A673 (cell line): ENCODE data around the gene DERL2. TPM values are rescaled to one million over a fixed set of nuclear protein-coding genes. Genes with fewer than 3 reads are reported as not detected.
"Not testable (repeated sequence)": the region's sequence is repeated elsewhere in the genome, so short reads cannot be mapped to it uniquely, and the experiment has no call there.

Source experiments
- BruUV-seq: library from RNA; stranded (reverse); fragments of 400-500 nt; replicated peaks from 2 replicates; lab custom pipeline; 2021; lab: Mats Ljungman, UMichigan
- CTCF ChIA-PET: fragments of 300-600 bp; sonication (Branson Sonifier 250); formaldehyde crosslinking; loops from one replicate; lab custom pipeline; 2022; ENCODE audit warnings: antibody characterized with exemption; lab: Charles Lee
- POLR2A ChIA-PET: fragments of 300-600 bp; sonication (Branson Sonifier 250); formaldehyde crosslinking; loops from one replicate; lab custom pipeline; 2022; ENCODE audit warnings: antibody characterized with exemption; ENCODE audit not compliant: low non-redundant PET; lab: Charles Lee
- DNase-seq: peaks from one replicate; pipeline ENCODE4 v3.0.0-alpha.2; 2015; ENCODE audit warnings: low spot score
- H3K27ac ChIP-seq: fragments of 200-600 bp; sonication (generic); 2 replicates; pipeline ENCODE4 v1.5.1; 2016; ENCODE audit warnings: mixed run types, low read depth, mild to moderate bottlenecking, mixed read lengths, antibody characterized with exemption, low read length; ENCODE audit not compliant: poor library complexity, severe bottlenecking
- H3K27me3 ChIP-seq: fragments of 200-600 bp; sonication (generic); replicated peaks from 2 replicates; pipeline ENCODE4 v1.6.1; 2017; ENCODE audit warnings: mixed run types, low read depth, mild to moderate bottlenecking, mixed read lengths, antibody characterized with exemption, low read length; ENCODE audit not compliant: insufficient read depth, poor library complexity
- H3K36me3 ChIP-seq: fragments of 200-600 bp; sonication (generic); 2 replicates; pipeline ENCODE4 v1.6.1; 2016; ENCODE audit warnings: mixed run types, mild to moderate bottlenecking, mixed read lengths, antibody characterized with exemption, low read length; ENCODE audit not compliant: insufficient read depth, poor library complexity, severe bottlenecking
- H3K4me1 ChIP-seq: fragments of 200-600 bp; sonication (generic); 2 replicates; pipeline ENCODE4 v1.6.1; 2017; ENCODE audit warnings: mixed run types, mild to moderate bottlenecking, mixed read lengths, antibody characterized with exemption, low read length; ENCODE audit not compliant: insufficient read depth, poor library complexity, severe bottlenecking
- H3K4me3 ChIP-seq: fragments of 200-600 bp; sonication (generic); 2 replicates; pipeline ENCODE4 v1.5.1; 2016; ENCODE audit warnings: low read depth, mixed run types, mild to moderate bottlenecking, mixed read lengths, low read length; ENCODE audit not compliant: poor library complexity, severe bottlenecking
- H3K9me3 ChIP-seq: fragments of 200-600 bp; sonication (generic); 2 replicates; pipeline ENCODE4 v1.6.1; 2016; ENCODE audit warnings: mixed run types, low read depth, mild to moderate bottlenecking, mixed read lengths, antibody characterized with exemption, low read length; ENCODE audit not compliant: poor library complexity, severe bottlenecking
- CTCF ChIP-seq: fragments of 300-800, 200-600 bp; sonication (generic); conservative IDR thresholded peaks from 2 replicates; pipeline ENCODE4 v1.5.1; 2017; ENCODE audit warnings: low read depth, mild to moderate bottlenecking, antibody characterized with exemption, low read length, moderate library complexity, mixed read lengths
- EZH2 ChIP-seq: fragments of 200-600 bp; sonication (generic); IDR thresholded peaks from 2 replicates; pipeline ENCODE4 v1.6.1; 2017; ENCODE audit warnings: borderline replicate concordance, low read depth, mild to moderate bottlenecking, mixed read lengths, antibody characterized with exemption, low read length; ENCODE audit not compliant: poor library complexity, severe bottlenecking
- intact Hi-C: fragments of 100-400 bp; cut with micrococcal nuclease; formaldehyde crosslinking; loops from one replicate; pipeline ENCODE4 v1.10.0; 2022; ENCODE audit not compliant: unreplicated experiment
- total RNA-seq: library from RNA; stranded (reverse); gene quantifications from 2 replicates; pipeline ENCODE4 v1.2.3, GENCODE V29; 2021

The DERL2 gene
- total RNA-seq, 1 experiment from 2014 or later, result 97.0 TPM

- Histone ChIP-seq H3K9me3 (no peaks in the 10 kb centered on the region), H3K27ac (no peak overlapping the region), H3K4me3 (no peak overlapping the region), H3K27me3 (no peaks in the 10 kb centered on the region), H3K4me1 (peaks cover 10% of the 10 kb centered on the region), H3K36me3 (peaks cover 97% of the 10 kb centered on the region)
- POLR2A ChIA-PET, result no interaction called here
- TF ChIP-seq EZH2 (no peak), CTCF (no peak)
- CTCF ChIA-PET, result interaction anchor here (0.5 kb wide), 1 partner anchor 31 kb away, joined by 4 read pairs; no protein-coding TSS in a partner anchor
- no peak for DNase-seq
- no TSS peak for BruUV-seq
- intact Hi-C loops, result loop anchor here (10.0 kb wide), 1 partner anchor 177 kb away; no protein-coding TSS in a partner anchor
These were observed 53.9 kb downstream of the DERL2 start for GRCh38 chr17:5431949-5432556.

DNA sequence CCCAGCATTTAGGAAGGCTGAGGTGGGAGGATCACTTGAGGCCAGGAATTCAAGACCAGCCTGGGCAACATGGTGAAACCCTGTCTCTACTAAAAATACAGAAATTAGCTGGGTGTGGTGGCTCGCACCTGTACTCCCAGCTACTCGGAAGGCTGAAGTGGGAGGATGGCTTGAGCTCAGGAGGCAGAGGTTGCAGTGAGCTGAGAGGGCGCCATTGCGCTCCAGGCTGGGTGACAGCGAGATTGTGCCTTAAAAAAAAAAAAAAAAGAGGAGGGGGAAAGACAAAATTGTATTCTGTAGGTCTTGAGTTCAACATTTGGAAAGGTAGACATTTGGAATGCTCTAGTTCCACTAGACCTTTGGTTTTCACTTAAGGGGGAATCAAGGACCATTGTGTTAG is 54.7 kb downstream of the DERL2 start:
- DNase-seq, result not testable (repeated sequence)
- CTCF ChIA-PET, result interaction anchor here (0.7 kb wide), 2 partner anchors 26 to 1227 kb away, joined by 3 read pairs; no protein-coding TSS in a partner anchor

DNA sequence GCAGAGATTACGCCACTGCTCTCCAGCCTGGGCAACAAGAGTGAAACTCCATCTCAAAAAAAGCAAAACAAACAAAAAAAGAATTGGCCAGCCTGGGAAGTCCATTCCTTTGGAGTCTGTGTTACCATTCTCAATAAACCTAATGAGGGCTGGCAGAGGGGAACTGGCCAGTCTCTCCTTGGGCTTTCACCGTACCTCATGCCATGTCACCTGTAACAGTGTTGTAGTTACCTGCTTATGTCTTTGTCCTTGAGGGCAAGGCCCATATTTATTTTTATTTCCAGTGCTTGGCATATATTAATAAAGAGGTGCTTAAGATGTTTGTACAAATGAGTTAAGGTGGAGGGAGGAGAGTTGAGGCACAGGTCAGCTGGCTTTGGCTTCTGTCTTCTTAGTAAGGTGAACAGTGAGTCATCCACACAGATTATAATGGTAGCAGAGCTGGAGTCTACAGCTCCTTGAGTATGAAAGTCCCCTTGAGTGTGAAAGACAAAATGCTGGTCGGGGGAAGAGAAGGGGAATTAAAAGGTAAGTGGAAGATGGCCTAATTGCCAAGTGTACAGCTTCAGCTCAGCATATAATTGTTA is 55.5 kb downstream of the DERL2 start:
- intact Hi-C loops, result loop anchor here (10.0 kb wide), 1 partner anchor 176 kb away; no protein-coding TSS in a partner anchor
- no peak overlapping the region for H3K27ac ChIP-seq
- no peak for TF ChIP-seq CTCF
- ChIA-PET POLR2A (no interaction called here), CTCF (interaction anchor here (0.7 kb wide), 2 partner anchors 27 to 1228 kb away, joined by 3 read pairs; no protein-coding TSS in a partner anchor)
- DNase-seq, result no peak
- BruUV-seq, result no TSS peak
- no peaks in the 10 kb centered on the region for H3K4me1 ChIP-seq
- H3K9me3 ChIP-seq, result no peaks in the 10 kb centered on the region
- H3K4me3 ChIP-seq, result no peak overlapping the region
- H3K36me3 ChIP-seq, result peaks cover 97% of the 10 kb centered on the region
- no peaks in the 10 kb centered on the region for H3K27me3 ChIP-seq

More for the DNA sequence above, 54.7 kb downstream of the DERL2 start:
- H3K27me3 ChIP-seq, H3K9me3 ChIP-seq, H3K27ac ChIP-seq, H3K4me3 ChIP-seq, POLR2A ChIA-PET, BruUV-seq, H3K4me1 ChIP-seq: not testable (repeated sequence)
- TF ChIP-seq CTCF, result peak; percentile 26; the same call in 1 of the 2 replicates
- intact Hi-C loops, result loop anchor here (10.0 kb wide), 1 partner anchor 176 kb away; no protein-coding TSS in a partner anchor
- H3K36me3 ChIP-seq, result peaks cover 97% of the 10 kb centered on the region
